Putamen (tissue), 1 donor: ENCODE results near the gene SMCO4.
"Not testable (repeated sequence)": the region's sequence is repeated elsewhere in the genome, so short reads cannot be mapped to it uniquely, and the experiment has no call there.

Source experiments
- DNase-seq: peaks from one replicate; pipeline ENCODE4 v3.0.0-alpha.2; 2016; ENCODE audit warnings: low spot score

SMCO4 gene

DNA sequence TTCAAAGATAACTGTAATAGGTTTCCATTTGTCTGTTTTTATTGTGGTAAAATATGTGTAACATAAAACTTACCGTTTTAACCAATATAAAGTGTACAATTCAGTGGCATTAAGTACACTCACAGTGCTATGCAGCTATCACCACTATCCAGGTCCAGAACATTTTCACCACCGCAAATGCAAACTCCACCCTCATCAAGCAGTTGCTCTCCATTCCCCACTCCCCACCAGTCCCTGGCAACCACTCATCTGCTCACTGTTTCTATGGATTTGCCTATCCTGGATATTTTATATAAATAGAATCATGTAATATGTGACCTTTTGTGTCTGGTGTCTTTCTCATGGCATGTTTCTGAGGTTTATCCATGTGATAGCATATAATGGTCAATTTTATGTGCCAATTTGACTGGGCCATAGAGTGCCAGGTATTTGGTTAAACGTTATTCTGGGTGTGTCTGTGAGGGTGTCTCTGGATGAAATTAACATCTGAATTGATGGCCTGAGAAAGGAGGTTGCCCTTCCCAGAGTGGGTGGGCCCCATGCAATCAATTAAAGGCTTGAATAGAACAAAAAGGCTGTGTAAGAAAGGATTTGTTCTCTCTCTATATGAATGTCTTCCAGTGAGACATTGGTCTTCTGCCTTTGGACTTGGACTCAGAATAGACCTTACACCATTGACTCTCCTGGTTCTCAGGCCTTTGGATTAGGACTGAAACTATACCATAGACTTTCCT is 17.2 kb upstream of the SMCO4 start:
- DNase-seq: no peak

DNA sequence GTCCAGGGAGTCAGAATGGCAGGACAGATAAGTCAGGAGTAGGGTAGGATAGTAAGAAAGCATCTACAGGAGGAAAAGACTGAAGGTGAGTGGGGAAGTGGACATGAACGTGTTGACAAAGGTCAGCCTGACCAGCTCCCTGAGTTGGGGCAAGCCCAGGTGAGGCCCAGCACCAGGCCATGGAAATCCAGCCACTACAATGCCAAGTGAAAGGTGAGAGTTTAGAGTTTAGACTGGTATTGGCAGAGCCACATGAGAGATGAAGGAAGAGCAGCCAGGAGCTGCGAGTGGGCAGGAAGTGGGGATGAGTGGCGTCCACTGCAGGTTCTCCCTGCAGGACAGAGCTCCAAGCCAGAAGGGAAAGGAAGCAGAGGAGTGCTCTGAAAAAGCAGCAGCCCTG is 16.5 kb upstream of the SMCO4 start:
- DNase-seq: no peak

DNA sequence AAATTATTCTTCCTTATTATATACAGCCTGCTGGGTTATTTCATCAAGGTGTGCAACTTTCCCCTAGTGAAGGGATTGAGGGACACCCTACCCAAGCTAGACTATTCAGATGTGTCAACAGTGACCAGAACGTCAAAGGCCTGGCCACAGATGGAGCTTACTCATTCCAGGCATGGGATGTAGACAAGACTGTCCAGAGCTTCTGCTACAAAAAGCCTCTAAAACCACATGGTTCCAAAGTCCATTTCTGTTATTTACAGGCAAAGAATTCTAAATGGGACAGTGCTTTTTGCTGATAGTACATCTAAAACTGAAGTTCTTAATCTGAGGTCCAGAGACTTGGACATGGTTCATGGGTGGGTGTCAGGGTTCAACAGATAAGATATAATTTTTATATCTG is 9.7 kb upstream of the SMCO4 start:
- no peak for DNase-seq

DNA sequence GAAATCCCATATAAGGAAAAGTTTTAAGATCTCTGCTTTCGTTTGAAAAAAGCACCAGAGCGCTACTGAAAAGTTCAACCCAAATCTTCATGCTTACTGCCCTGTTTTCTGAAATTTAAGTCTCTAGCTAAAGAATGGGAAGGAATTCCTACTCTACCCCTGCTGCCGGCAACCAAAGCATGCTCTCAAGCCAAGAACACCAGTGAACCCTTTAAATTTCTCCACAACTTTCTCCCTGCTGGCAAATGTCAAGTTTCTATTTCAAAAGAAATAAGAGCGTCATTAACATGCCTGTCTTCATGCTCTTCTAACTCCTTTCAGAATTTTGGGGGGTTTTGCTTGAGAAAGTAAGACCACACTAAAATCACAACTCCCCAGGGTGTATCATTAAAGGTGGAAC is 6.8 kb upstream of the SMCO4 start:
- DNase-seq: no peak

DNA sequence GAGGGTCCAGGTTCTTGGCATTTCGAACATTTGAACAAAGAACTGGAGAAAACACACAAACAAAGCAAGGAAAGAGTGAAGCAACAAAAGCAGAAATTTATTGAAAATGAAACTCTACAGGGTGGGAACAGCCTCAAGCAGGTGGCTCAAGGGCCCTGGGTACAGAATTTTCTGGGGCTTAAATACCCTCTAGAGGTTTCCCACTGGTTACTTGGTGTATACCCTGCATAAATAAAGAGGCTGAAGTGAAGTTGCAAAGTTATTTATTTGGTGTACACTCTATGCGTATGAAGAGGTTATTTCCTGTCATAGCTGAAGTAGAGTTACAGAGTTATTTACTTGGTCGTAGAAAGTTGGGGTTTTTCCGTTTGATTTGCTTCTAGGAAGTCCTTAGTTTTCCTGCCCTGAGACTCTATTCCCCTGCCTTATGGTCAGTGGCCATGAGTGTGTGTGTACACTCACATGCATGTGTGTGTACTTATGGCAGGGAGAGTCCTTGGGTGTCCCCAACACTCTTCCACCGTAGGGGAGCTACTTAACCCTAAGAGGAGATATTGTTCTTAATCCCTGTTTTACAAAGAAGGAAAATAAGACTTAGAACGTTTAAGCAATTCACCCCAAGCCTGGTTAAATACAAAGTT is 5.6 kb upstream of the SMCO4 start:
- no peak for DNase-seq

DNA sequence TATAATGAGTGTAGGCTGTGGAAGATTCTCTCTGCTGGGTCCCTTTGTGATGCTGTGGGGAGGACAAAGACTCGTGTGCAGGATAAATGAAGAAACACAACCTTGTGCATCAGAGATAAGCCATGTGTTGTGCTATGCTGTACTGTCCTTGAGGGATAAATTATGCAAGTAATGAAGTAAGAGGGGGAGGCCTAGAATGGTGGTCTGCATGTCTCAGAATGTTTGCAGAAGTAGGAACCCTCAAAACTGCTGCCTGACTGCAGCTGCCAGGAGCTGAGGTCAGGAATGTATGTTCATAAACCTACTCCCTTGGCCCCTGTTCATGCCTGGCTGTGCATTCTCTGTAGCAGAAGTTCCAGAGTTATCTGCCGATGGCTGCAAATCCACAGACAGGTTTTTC is 4.6 kb upstream of the SMCO4 start:
- no peak for DNase-seq

DNA sequence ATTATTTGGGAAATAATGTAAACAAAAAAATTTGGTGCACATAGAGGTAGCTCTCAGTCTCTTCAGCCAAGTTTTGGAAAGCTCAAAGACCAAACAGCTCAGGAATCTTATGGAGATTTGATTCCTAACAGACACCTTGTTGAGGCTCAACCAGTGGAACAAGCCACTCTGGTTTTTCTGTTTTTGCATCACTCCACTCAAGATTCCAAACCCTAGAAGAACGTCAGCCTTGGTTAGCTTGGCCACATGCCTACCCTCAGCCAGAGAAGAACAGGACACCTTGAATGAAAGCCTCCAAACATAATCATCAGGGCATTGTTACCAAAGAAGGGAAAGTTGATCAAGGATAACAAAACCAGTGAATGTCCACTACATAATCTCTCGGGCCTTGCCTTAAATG is 3.8 kb upstream of the SMCO4 start:
- DNase-seq: no peak

DNA sequence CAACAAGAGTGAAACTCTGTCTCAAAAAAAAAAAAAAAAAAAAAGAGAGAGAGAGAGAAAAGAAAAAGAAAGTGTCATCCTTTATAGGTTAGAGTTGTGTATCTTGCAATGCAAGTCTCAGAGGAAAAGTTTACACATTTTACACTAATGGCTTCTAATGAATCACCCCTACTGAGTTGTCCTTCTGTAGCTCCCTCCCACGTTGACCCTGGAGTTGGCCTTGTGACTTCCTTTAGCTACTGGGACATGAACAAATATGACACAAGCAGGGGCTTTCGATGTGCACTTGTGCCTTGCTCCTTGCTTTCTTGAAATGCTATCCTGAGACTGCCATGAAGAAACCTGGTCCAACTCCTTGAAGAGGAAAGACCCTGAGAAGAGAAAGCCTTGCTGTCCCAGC is 2.4 kb upstream of the SMCO4 start:
- no peak for DNase-seq

DNA sequence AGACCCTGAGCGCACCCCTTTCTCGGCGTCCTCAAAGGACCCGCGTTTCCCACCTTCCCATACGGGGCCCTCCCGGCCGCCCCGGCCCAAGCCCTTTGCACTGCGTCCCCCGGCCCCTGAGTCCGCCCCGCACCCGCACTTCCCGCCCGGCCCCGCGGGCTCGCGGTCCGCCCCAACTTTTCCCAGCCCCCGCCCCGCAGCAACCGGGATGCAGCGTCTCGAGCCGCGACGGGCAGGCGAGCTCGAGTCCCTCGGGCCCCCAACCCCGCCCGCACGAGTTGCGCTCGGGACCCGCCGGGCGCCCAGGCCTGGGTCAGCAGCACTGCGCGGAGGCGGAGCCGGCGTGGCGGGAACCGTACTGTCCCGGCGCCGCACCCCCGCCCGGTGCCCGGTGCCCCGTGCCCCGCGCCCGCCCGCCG is 371 bp downstream of the SMCO4 start:
- no peak for DNase-seq

DNA sequence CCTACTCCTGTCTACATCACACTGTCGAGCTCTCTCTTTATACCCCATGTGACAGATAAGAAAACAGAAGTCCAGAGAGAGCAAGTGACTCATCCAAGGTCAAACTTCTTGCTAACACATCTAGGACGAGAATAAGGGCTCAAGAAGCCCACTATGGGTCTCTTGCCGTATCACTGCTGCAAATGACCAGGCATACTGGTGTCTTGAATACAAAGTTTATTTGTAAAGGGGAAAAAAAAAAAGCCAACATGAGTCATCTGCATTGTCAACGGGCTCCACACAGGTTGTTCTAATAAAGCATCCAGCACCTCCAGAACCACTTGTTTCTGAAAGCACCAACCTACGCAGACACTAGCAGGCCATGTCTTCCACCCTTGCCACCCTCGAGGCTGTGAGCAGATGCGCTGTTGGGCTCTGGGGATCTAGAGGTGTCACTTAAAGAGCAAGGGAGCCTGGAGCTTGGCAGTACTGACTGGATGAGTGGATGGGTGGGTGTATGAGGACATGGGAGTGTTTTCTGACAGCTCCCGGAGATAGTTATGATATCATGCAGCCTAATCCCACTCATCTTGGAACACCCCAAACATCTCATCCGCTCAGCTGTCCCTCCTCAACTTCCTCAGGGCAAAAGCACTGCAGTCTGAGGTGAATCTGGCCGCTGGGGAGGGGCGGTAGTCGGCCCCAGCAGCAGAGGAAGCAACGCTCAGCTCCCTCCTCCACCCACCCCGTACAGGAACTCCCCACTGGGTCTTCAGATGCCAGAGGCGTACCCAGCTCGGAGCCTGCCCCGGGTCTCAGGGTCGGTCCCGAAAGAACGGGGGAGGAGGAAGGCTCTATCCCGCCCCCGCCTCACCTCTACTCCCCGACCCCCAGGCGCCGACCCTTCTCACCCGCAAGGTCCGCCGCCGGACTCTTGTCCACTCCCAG is 1.0 kb downstream of the SMCO4 start:
- no peak for DNase-seq

DNA sequence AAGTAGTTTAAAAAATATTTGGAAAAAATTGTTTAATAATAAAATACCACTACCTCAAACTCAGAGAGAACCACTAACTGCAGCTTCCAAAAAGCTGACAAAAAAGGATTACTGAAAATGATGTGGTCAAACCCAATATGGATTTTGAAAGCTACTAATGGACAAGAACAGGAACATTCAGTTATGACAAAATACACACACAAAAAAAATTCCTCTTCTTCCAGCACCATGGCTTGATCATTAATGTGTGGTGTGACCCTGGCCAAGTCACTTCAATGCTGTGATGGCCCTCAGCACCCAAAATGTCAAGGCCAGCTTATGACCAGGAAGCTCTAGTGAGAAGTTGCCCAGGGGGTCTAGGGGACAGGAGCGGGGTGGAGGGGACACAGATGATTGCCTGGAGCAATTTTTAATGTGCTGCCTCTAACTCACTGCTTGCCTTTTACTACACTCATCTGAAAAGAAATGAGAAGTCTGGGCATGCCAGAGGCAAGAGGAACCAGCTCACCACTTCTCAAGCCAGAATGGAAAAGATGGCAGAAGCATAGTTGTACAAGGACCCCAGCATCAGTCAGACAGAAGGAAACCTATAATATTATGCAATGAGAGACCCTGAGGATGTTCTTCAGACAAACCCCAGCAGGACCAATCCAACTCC is 2.2 kb downstream of the SMCO4 start:
- no peak for DNase-seq

DNA sequence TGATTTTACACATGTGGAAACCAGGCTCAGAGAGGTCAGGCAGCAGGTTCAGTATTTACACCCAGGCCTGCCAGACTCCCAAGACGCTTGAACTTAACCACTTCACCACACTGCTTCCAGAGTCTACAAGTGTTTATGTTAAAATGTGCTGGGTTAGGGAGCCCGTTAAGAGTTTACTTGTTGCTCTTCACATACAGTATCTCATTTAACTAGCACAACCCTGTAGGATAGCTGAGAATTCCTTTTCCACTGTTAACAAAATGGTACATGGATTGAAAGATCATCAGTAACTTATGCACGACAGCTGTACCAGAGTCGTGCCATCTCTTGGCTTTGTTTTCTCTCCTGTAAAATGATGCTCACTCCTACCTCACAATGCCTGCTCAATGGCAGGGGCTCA is 2.9 kb downstream of the SMCO4 start:
- DNase-seq: no peak

DNA sequence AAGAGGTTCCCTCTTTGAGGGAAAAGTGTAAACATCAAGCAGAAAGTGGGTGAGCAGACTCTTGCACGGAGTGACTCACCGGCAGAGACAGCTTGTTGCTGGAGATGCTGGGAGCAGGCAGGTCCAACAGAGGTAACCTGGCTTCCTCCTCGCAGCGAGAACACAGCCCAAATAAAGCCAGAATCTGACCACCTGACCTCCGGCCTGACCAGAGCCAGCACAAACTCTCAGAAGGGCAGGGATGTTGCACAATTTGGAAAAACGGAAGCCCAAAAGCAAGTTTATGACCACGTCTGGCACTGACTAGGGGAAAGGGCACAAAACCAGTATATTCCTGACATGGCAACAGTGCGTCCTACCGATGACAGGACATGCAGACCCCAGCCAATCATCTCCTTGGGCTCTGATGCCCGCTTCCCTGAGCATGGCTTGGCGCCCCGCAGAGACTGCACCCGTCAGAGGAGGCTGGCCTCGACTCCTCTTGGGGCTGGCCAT is 5.4 kb downstream of the SMCO4 start:
- no peak for DNase-seq

DNA sequence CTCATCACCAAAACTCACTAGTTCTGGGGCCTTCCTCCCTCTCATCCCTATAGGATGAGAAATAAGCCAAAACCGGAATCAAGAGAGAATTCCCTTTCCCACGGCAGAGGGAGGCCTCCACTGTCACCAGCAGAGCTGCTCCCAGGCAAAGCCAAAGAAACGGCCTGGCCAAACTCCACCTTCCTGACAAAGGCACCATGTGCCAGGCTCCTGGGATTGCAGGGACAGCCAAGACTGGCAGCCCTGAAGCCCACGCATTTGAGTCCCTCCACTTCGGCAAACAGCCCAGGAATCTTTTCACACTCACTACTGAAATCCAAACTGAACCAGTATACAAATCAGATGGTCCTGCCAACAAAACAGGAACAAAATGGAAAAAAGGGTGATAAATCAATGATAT is 6.1 kb downstream of the SMCO4 start:
- DNase-seq: no peak

DNA sequence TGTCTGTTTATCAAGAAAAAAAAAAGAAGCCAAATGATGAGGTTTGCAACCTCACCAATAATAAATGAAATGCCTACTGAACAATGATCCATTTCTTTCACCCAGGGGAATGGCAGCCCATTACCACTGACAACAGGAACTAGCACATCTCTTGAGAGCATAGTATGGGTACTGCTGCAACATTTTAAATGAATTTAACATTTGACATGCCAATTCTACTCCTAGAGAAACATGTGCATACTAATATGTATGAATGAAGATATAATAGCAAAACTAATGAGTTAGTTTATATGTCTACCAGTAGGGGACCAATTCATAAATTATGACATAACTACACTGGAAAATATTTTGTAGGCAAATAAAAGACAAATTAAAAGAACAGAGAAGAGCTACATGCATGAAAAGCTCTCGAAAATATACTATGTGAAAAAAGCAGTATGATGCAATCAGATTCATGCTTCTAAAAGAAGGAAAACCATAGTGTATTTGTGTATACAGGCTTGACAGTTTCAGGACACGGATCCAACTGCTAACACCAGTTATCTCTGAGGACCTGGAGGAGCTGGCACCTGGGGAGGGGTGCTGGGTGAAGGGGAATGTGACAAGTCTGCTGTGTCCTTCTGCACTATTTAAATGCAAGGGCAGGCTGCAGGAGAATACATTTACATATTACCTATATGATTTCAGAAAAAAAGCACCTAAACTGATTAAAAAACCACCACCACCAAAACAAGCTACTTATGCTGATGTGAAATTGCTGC is 6.9 kb downstream of the SMCO4 start:
- DNase-seq: no peak

DNA sequence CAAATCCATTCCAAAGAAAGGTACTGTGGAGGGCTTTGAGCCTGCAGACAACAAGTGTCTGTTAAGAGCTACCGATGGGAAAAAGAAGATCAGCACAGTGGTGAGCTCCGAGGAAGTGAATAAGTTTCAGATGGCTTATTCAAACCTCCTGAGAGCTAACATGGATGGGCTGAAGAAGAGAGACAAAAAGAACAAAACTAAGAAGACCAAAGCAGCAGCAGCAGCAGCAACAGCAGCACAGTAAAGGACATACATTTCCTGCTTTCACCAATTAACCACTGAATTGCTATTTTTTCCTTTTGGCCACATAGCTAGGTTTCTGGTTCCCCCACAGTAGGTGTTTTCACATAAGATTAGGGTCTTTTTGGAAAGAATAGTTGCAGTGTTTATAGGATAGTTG is 7.6 kb downstream of the SMCO4 start:
- DNase-seq: not testable (repeated sequence)

DNA sequence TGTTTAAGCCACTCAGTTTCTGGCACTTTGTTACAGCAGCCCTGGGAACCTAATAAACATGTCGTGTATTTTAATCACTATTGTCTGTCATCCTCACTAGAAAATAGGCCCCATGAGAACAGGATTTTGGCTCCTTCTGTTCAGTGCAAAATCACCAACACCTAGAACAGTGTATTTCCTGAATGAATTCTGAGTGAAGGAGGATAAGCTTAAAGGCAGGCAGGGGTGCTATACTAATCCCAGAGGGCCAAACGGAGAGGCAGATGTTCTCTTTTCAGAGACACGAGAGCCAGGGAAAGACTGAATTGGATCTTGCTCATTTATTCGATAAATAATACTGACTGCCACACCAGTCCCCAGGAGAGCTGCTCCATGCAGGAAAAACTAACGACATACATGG is 10.4 kb downstream of the SMCO4 start:
- DNase-seq: no peak

DNA sequence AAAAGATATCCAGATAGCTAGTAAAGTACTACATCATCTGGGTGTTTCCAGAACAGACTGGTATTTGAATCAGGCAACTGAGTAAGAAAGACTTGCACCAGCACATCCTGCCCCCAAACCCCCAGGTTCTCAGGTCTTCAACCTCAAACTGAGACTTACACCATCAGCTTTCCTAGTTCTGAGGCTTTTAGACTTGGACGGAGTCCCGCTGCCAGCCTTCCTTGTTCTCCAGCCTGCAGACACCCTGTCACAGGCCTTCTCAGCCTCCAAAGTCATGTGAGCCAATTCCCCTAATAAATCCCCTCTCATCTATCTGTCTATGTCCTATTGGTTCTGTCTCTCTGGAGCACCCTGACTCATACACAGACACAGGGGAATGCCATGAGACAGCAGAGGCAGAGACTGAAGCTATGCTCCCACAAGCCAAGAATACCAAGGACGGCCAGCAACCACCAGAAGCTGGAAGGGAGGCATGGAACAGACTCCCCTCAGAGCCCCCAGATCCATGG is 10.9 kb downstream of the SMCO4 start:
- DNase-seq: no peak

DNA sequence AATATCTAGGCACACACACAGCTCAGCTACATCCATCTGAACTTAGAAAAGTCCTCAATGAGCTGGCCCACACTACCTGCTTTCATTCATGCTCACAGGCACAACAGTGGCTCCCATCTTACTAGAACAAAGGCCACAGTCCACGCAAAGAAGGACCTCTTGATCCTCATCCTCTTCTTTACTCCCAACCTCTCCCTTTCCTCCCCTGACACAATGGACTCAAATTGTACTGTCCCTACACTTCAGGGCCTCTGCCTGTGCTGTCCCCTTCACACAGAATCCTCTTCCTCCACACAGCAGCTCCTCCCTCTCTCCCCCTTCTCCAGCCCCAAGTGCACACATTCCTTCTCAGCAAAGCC is 12.7 kb downstream of the SMCO4 start:
- no peak for DNase-seq

DNA sequence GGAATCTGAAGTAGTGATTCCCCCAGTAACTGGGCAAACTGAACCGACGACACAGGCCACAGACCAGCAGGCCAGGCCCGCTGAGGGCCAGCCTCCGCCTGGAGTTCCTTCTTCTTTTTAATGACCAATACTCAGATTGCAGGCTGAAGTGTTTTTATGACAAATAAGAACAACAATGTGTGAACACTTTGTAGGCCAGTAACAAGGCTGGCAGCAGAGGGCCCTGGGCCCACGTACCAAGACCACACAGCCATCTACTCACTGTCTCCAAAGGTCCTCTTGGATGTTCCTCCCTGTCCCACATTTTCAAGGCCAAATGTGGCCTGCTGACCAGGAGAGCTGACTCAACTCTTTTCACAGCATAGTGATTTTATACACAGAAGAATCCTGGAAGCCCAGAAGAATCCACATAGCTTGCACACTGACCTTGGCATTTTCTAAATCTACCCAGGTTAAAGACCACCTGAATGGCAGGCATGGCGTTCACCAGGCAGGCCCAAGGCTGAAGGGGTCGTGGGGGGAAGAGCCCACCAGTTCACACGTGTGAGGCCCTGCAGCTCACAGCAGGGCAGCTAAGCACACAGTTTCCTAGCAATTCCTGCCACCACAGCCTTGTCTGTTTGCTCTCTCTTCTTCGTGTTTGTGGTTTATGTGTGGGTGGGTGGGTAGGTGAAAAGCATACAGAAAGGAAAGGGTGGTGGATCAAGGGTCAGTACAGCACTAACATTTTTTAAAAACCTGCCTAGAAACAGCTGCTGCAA is 13.3 kb downstream of the SMCO4 start:
- no peak for DNase-seq
